MV-4-11 (cell line): ENCODE measurements around the gene MATN3.
"Not testable (repeated sequence)": the region's sequence is repeated elsewhere in the genome, so short reads cannot be mapped to it uniquely, and the experiment has no call there.

ENCODE experiments used
- DNase-seq: peaks from one replicate; lab custom pipeline; 2025; lab: John Stamatoyannopoulos, UW

The MATN3 gene, protein sequence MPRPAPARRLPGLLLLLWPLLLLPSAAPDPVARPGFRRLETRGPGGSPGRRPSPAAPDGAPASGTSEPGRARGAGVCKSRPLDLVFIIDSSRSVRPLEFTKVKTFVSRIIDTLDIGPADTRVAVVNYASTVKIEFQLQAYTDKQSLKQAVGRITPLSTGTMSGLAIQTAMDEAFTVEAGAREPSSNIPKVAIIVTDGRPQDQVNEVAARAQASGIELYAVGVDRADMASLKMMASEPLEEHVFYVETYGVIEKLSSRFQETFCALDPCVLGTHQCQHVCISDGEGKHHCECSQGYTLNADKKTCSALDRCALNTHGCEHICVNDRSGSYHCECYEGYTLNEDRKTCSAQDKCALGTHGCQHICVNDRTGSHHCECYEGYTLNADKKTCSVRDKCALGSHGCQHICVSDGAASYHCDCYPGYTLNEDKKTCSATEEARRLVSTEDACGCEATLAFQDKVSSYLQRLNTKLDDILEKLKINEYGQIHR

DNA sequence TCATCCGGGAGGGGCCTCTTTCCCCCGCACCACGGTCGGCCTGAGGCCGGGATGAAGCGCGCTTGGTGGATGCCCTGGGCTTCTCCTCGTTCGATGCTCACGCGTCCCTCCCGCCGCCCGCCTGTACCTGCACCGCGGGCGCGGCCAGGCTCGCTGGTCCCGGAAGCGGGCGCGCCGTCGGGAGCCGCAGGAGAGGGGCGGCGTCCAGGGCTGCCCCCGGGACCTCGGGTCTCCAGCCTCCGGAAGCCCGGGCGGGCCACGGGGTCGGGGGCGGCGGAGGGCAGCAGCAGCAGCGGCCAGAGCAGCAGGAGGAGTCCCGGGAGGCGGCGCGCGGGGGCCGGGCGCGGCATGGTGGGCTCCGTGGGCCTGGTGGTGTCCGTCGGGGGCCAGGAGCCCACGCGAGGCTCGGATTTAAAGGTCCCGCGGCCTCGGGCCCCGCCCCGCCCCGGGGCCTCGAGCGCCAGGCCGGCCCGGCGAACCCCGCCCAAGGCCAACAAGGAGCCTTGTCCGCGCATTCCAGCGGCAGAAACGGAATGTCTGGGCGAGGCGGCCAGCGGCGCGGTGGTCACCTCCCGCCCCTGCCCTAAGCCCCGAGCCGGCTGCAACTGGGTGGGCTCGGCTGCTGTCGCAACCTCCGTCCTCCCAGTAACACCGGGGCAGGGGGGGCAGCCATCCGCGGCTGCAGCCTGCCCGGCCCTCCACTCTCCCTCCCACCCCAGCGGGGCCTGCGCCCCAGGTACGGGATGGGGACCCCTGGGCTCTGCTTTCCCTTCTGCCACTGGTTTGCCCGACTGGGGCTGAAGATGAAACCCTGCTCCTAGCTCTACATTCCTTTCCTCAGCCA is at the start of gene MATN3:
TSS of gene MATN3 (minus strand) at position 387 of the 844 bp plus-strand sequence. CDS start at position 350, 37 bp downstream.
- no peak for DNase-seq

DNA sequence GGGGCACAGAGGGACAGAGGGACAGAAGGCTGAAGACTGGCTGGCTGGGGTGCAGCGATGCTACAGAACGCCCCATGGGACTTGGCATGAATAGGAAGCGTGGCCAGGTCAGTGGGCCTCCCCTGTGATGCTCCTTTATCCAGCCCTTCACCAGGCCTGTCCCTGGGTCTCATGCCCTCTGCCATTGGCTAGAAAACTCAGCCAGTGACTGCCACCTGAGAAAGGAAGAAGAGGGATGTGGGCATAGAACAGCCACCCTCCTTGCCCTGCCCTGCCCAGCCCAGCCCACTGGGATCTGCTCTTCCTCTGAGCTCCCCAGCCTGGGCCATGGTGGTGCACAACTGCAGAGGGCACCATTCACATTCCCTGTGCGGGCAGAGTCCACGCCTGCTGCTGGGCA is 49.5 kb upstream of the MATN3 start:
- DNase-seq: no peak

DNA sequence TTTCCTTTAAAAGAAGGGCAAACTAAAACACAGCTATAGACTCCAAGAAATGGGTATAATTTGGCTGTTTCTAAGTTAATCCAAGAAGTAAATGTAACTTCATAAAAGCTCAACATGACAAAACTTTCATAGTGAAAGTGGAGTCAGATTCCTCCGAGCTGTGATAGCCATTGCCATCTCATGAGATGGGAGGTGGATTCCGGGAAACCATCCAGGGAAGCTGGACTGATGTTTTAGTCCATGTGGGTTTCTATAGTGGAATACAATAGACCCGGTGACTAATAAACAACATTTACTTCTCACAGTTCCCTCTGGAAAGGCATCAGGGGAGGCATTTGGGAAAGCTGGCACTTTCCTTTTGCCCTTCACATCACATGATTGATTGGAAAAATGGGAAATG is 49.0 kb upstream of the MATN3 start:
- DNase-seq: no peak

DNA sequence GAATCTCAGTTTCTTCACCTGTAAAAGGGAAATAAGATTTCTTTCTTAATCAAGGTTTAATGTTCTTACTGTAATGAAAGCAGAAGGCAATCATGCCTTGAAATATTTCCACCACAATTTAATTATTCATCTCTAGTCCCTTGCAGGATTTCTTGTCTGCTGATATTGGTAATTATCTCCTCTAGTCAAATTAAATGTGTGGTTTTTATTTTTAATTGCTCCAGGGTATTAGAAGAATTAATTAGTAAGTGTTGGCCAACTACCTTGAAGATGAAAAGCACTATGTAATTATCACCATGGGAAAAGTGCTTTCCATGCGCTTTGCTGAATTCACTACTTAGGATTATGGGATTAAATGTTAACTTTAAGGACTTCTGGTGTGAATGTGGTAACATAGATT is 47.6 kb upstream of the MATN3 start:
- no peak for DNase-seq

DNA sequence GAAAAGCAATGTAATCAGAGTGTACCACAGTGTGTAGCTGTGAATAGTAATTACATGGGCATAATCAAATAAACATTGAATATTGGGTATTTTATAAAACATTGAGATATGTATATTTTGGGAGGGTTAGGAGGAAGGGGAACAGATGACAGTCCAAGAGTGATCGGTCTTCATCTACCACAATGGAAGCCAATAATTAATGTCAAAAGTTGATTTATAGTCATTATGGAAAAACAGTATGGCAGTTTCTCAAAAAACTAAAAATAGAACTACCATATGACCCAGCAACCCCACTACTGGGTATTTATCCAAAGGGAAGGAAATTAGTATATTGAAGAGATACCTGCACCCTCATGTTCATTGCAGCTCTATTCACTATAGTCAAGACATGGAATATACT is 44.8 kb upstream of the MATN3 start:
- no peak for DNase-seq

DNA sequence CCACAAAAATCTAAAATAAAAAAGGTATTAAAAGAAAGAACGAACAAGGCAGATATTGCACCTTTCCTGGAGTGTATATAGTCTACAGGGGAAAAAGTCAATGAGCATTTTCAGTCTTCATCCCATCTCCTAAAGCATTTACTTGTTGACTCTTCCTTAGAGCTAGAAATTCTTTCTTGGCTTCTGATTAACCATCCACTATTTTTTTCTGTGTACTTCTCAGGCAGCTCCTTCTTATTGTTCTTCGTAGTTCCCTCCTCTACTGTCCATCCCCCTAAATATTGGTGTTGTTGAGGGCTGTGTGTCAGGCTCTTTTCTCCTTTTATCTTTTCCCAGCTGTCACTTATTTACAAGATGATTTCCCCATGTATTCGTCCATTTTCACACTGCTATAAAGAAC is 42.5 kb upstream of the MATN3 start:
- DNase-seq: no peak

DNA sequence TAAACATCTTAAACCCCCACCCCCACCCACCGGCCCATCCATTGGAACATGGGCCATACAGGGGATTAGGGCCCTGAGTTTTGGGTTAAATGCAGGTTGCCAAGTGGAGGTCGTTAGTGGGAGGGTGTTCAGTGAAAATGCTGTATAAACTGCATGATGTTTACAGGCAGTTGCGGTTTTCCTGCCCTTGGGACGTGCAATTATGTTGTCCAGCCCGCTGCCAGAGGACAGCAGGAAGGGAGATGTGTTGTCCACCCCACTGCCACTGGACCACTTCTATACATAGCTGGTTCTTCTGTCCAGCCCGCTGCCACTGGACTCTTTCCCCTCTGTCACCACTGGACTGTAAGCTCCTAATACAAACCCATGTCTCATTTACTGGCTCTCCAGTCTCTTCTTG is 41.7 kb upstream of the MATN3 start:
- DNase-seq: no peak

DNA sequence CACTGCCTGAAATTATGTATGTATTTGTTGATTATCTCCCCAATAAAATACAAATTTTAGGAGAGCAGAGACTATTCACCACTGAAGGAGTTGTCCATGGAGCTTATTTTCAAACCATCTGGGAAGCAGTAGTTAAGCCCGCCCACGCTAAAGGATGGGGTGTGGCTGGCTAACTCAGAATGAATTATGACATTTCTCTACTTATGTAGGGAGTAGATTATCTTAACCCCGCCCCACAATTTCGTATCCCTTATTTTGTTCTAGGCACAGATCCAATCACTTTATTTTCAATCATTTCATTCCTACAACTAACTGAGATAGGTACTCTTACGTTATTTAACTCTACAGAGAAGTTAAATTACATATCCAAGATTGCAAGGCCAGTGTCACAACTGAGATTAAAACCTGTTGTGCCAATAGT is 40.4 kb upstream of the MATN3 start:
- DNase-seq: peak; percentile 7

DNA sequence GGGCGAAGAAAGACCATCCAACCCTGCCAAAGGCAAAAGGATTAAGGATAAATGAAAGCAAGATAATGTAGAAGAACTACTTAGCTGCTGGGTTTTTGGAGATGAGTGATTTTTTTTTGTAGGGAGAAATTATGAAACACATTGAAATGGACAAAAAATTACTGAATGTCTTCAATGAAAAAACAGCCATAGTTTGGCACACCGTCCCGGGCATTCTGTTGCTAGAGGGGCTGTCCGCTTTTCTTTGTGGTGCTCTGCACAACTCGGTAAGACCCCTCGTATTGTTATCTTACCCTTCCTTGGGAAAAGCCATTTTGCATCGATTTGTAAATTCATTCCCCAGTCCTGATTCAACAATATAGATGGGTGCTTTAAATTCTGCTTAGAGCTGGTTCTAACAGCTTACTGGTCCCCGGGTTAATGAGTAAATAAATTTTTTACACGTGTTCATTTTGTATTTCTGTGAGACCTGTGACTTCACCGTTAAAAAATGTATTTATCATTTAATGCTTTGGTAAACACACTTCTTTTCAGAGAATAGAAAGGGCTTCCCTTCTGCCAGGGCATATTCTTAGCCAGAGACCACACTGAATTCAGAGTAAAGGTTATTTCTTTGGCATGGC is 39.9 kb upstream of the MATN3 start:
- no peak for DNase-seq

DNA sequence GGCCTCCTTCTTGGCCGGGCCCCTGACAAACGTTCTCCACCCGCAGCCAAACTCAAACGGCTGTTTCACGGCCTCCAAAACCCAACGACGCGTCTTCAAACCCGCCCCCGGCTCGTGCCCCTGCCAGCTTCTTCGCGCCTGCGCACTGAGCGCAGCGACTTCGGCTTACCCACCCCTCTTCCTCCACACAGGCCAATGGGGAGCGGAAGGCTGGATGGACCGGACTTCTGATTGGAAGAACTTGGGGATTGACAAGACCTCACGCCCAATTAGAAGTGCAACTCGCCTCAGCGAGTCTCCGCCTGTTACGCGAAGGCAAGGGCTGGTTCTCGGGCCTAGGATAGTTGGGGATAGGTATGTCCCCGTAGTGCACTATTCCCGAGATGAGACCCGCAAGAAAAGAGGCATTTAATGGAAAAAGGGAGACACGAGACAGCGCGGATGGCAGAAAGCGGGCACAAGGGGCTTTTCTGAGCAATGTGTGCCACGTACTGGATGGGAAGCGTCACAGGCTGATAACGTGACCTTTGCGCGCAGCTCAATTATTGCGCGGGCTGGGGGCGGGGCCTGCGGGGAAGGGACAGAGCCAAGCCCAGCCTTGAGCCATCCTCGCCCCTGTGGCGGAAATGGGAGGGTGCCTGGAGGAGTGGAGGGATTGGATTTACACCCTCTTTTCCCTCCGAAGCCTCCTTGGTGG is 39.2 kb upstream of the MATN3 start, which contains the start of gene LAPTM4A:
TSS of gene LAPTM4A (minus strand) at position 97 of the 697 bp plus-strand sequence. CDS start 108 bp downstream, outside the sequence.
- DNase-seq: peak; percentile 99

DNA sequence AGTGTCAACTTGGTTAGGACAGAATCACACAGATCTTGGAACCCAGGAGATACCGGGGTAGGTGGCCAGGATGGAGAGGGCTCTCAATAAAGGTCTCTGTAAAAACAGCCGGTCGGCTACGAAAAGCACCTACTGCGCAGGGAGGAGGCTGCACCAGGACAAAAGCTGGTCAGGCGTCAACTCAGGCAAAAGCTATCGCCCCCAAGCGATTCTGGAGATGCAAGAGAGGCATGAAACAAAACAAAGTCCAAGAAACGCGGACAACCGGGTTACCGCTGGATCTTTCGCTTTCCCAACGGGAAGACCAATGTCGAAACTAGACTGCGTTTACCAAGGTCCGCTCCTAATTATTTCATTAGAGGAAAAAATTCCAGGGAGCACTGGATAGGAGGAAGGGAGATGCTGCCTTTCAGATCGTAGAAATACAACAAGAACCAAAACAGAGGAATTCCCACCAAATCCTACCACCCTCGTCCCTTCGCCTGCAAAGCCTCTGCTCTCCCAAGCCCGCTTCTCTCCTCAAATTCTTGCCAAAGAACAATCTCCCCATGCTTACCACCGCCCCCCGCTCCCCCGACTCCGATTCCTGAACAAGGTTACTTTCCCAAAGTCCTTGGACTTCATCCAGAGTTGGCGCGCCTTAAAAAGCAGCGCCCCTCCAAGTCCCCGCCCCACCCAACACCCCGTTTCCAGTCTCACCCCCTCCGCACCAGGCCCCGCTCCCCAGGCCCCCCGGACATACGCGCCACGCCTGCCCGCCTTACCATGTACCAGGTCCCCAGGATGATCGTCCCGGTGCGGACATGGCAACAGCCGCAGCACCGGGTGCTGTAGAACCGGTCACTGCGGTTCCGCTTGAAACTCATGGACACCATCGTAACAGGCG is 38.4 kb upstream of the MATN3 start:
- peak; percentile 31 for DNase-seq

DNA sequence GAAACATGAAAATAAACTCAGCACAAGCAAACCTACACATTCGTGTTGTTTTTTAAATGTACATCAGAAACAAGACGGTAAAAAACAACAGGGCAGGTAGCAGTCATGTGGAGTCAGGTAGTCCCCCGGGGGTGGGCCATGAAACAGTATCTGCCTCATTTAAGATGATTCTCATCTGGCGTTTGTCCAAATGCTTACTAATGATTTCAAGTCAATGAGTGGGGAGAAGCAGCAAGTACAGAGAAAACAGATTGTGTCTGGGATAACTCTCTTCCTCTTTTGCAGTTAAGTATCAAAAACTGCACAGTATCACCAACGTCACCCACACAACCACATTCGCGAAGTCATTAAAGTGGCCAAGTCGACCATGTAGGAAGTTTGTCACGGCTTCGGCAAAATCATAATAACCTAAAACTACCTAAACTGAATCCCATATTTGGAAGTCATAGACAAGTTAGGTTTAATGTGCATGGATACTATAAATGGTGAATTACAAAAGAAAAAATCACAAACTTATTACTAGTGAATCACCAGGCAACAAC is 37.7 kb upstream of the MATN3 start:
- DNase-seq: peak; percentile 86

DNA sequence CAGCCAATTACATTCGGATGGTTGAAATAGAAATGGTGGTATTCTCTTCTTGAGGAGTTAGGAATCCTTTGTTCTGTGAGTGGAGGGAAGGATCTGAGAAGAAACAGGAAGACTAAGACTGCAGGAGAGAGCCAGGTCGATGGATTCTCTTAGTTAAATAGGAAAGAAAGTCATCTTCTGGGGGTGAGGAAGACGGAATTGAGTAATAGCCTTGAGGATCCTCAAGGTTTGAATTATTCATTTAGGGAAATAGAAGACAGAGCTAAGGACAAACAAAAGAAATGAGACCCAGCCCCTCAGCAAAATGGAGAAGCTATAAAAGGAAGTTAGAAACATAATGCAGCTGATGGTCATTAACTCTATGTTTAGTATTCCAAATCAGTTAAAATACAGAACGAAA is 37.2 kb upstream of the MATN3 start:
- DNase-seq: peak; percentile 77

DNA sequence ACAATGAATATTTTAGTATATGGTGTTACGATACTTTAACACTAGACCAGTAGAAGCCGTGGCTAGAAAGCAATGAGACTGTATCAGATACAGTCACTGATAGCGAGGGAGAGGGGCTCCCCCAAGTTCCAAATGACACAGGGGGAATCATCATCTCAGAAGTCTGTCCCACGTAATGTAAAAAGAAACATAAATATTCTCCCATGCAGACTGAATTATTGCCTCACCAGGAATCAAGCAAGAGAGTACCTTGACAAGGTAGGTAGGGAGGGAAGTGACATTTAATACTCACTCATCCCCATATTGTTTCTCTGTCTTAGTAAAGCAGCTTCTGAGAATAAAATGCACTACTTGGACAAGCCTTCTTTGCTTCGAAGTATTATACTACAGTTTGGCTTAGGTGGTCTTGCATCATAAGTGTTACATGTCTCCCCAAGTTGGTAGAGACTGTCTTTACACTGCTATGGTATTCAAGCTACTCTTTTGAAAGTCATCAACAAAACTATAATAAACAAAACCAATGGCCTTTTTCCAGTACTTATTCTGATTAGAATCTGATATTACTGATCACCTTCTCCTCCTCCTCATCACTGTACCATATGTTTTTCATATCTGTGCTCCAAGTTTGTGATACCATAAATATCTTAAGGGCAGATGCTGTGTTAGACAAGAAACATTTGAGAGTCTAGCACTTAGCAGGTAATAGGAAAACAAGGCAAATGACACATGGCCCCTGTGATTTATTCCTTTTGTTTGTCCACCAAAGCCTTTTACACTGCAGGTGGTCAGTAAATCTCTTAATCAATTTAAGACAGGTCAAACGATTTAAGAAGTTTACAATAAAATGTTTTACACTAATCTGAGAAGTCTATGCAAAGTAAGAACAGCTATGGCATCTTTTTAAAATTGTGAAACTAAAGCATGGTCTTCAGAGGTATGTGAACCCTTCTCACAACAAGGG is 36.3 kb upstream of the MATN3 start:
- DNase-seq: no peak

DNA sequence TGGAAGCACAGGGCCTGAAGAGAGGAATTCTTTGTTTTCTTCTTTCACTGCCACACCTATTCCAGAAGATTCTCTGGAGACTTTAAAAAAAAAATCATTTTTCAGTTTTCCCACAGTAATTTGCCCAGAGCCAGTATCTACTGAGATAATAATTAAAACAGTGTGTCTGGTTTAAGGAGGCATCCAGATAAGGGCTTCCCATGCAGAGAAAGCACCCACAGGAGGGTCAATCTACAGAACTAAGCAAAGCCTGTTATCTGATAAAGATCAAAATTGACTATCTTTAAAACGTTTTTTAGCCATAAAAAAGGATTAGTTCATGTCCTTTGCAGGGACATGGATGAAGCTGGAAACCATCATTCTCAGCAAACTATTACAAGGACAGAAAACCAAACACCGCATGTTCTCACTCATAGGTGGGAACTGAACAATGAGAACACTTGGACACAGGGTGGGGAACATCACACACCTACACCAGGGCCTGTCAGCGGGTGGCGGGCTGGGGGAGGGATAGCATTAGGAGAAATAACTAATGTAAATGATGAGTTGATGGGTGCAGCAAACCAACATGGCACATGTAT is 33.3 kb upstream of the MATN3 start:
- DNase-seq: not testable (repeated sequence)

DNA sequence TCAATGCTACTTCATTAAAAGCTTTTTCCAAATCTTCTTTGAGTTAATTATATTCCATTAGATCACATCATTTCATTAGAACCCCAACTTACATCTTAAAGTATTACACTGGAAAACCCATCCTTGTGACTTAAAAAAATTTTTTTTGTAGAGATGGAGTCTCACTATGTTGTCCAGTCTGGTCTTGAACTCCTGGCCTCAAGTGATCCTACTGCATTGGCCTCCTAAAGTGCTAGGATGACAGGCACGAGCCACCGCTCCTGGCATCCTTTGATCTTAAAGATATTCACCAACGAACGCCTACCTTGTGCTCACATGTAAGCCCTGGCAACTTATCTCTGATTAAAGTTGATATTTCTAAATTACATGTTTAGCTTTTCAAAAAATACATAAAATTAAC is 32.3 kb upstream of the MATN3 start:
- DNase-seq: no peak

DNA sequence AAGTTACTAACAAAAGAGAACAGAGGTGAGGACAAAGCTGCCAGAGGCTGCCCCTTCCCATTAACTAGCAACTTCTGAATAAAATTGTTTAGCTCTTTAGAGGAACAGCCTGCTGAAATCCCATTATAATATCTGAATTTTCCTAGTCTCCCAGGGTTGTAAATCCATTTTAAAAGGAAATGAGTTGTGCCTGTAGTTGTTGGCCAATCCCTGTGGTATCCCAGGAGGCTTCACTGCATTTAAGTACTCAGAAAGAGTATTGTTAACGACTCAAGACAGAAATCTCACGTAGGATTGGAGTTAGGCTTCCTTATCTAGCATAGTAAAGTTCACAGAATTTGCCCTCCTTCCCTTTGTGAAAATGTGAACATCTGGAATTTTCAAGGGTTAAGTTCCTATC is 30.1 kb upstream of the MATN3 start:
- no peak for DNase-seq

DNA sequence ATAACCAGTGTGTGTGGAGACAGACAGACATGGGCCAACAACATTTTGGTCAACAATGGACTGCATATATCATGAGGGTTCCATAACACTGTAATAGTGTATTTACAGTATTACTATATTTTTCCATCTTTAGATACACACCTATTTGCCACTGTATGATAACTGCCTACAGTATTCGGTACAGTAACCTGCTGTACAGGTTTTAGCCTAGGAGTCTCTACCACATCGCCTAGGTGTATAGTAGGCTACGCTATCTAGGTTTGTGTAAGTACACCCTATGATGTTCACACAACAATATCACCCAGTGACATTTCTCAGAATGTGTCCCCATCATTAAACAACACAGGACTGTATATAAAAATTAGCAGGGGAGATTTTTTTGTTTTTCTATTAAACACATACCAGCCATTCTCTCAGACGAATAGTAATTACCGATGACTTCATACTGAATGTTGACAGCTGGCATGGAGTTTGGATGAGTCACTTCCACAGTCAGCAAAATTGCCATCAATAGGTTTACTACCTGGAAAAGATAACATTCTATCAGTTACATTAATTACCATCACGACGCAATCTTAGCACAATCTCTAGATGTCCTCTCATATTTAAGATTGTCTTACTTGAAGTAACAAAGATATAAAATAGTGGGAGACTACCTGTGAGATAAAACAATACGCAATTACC is 28.2 kb upstream of the MATN3 start:
- no peak for DNase-seq
